GM20000 (cell line): ENCODE results near the gene PLLP.
"Not testable (repeated sequence)": the region's sequence is repeated elsewhere in the genome, so short reads cannot be mapped to it uniquely, and the experiment has no call there.

Source experiments
- DNase-seq: peaks from one replicate; pipeline ENCODE4 v3.0.0; 2012; ENCODE audit warnings: low spot score
- CTCF ChIP-seq: IDR thresholded peaks from 2 replicates; pipeline ENCODE4 v1.5.1; 2012; ENCODE audit warnings: mild to moderate bottlenecking, control low read depth; ENCODE audit errors: extremely low read depth, missing control alignments

The PLLP gene

GRCh38 chr16:57270221-57271062 is 14.0 kb downstream of the PLLP start:
- no peak for TF ChIP-seq CTCF
- no peak for DNase-seq

- DNase-seq = no peak
- no peak for TF ChIP-seq CTCF
Observed at GRCh38 chr16:57268804-57269800, 15.4 kb downstream of the PLLP start.

- not testable (repeated sequence) for DNase-seq
Observed at GRCh38 chr16:57267343-57267742, 17.1 kb downstream of the PLLP start.

- no peak for TF ChIP-seq CTCF
- no peak for DNase-seq
Observed at GRCh38 chr16:57266531-57267260, 17.8 kb downstream of the PLLP start.

GRCh38 chr16:57265850-57266530 is 18.5 kb downstream of the PLLP start:
- no peak for DNase-seq
- no peak for TF ChIP-seq CTCF

- no peak for DNase-seq
- no peak for TF ChIP-seq CTCF
Observed at GRCh38 chr16:57264950-57265371, 19.5 kb downstream of the PLLP start.

- DNase-seq = no peak
- no peak for TF ChIP-seq CTCF
Observed at GRCh38 chr16:57264381-57264780, 20.1 kb downstream of the PLLP start.
